Measurements from ENCODE around the gene METTL26. TPM values are rescaled to one million over a fixed set of nuclear protein-coding genes. Genes with fewer than 3 reads are reported as not detected.

Gene METTL26
- total RNA-seq, 1 experiment from 2014 or later: 115 TPM

DNA sequence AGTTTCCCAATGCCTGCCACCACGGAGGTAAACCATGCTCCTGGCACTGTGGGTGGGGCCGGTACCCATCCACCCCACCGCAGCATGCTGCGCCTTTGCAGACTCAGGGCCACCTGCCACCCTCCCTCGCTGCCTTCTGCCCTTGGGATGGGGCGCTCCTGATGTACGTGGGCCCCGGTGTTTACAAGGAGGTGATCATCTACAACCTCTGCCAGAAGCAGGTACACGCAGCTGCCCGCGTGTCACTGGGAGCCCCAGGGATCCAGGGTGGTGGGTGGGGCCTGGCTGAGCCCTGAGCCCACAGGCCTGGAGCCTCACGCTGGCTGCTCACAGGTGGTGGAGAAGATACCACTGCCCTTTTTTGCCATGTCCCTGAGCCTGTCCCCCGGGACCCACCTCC, 30.5 kb upstream of the METTL26 start:
- Mint-ChIP-seq H3K27ac (no peak overlapping the region), H3K4me3 (no peak overlapping the region), H3K36me3 (peaks cover 7% of the 10 kb centered on the region), H3K4me1 (no peaks in the 10 kb centered on the region), H3K27me3 (ENCODE audit: low read depth) (no peaks in the 10 kb centered on the region), H3K9me3 (no peaks in the 10 kb centered on the region)
- POLR2A ChIA-PET: interaction anchor here (1.0 kb wide), 1 partner anchor 15 kb away, joined by 3 read pairs; no protein-coding TSS in a partner anchor
- ATAC-seq (no peak), DNase-seq (ENCODE audit: low spot score) (no peak)
- TF ChIP-seq, protein P1, sequence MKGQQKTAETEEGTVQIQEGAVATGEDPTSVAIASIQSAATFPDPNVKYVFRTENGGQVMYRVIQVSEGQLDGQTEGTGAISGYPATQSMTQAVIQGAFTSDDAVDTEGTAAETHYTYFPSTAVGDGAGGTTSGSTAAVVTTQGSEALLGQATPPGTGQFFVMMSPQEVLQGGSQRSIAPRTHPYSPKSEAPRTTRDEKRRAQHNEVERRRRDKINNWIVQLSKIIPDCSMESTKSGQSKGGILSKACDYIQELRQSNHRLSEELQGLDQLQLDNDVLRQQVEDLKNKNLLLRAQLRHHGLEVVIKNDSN (CRISPR knock-in tag; IDR thresholded peaks at IDR 0.05): no peak
- CTCF ChIA-PET: interaction anchor here (1.6 to 3.0 kb wide), 2 partner anchors 18 to 76 kb away, joined by 5 to 16 read pairs; partner anchors contain the start of genes RAB40C and WDR90

DNA sequence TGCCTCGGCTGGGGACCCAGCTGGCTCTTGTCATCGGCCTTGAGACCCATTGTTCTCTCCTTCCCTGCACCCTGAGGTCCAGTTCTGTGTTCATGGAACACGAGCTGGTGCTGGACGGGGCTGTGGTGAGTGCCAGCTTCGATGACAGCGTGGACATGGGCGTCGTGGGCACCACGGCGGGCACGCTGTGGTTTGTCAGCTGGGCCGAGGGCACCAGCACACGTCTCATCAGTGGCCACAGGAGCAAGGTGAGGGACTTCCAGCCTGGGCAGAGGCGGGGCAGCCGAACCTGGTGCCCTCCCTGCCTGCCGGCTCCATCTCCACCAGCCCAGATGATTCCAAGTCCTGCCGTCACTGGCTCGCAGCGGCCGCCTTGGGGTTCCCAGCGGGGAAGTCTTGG, 26.5 kb upstream of the METTL26 start:
- no peak for ATAC-seq
- no peak for DNase-seq (ENCODE audit: low spot score)
- Mint-ChIP-seq H3K27me3 (ENCODE audit: low read depth) (no peaks in the 10 kb centered on the region), H3K4me1 (peaks cover 4% of the 10 kb centered on the region), H3K4me3 (no peak overlapping the region), H3K9me3 (no peaks in the 10 kb centered on the region), H3K27ac (no peak overlapping the region), H3K36me3 (no peaks in the 10 kb centered on the region)
- ChIA-PET POLR2A (interaction anchor here (1.1 kb wide), 1 partner anchor 65 kb away, joined by 3 read pairs; no protein-coding TSS in a partner anchor), CTCF (interaction anchor here (0.8 to 3.1 kb wide), 5 partner anchors 13 to 40 kb away, joined by 3 to 7 read pairs (median 5); partner anchors contain the start of genes METTL26 and WDR90)
- TF ChIP-seq, protein P2, sequence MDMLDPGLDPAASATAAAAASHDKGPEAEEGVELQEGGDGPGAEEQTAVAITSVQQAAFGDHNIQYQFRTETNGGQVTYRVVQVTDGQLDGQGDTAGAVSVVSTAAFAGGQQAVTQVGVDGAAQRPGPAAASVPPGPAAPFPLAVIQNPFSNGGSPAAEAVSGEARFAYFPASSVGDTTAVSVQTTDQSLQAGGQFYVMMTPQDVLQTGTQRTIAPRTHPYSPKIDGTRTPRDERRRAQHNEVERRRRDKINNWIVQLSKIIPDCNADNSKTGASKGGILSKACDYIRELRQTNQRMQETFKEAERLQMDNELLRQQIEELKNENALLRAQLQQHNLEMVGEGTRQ (CRISPR knock-in tag; IDR thresholded peaks at IDR 0.05): no peak
- TF ChIP-seq ZNF423 (CRISPR knock-in tag; IDR thresholded peaks at IDR 0.05) (no peak), NR1H2 (CRISPR knock-in tag; IDR thresholded peaks at IDR 0.05) (no peak)
- TF ChIP-seq, protein P3, sequence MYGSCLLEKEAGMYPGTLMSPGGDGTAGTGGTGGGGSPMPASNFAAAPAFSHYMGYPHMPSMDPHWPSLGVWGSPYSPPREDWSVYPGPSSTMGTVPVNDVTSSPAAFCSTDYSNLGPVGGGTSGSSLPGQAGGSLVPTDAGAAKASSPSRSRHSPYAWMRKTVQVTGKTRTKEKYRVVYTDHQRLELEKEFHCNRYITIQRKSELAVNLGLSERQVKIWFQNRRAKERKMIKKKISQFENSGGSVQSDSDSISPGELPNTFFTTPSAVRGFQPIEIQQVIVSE (CRISPR knock-in tag; IDR thresholded peaks at IDR 0.05; ENCODE audit: borderline replicate concordance): no peak

DNA sequence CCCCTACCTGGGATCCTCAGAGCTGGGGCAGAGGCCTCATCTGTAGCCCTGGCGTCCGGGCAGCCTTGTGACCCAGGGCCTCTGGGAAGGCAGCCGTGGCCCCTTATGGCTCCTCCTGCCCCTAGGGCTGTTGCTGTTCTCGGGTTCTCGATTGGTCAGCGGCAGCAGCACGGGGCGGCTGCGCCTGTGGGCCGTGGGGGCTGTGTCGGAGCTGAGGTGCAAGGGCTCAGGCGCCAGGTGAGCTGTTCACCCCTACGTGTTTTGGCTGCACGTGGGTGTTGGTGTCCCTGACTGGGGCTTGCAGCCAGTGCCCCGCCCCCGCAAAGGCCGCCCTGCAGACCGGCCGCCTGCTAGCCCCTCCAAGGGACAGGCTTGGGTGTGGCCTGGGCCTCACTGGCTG, 26.0 kb upstream of the METTL26 start:
- Mint-ChIP-seq H3K36me3 (no peaks in the 10 kb centered on the region), H3K4me3 (no peak overlapping the region), H3K27me3 (ENCODE audit: low read depth) (no peaks in the 10 kb centered on the region), H3K4me1 (peaks cover 4% of the 10 kb centered on the region), H3K9me3 (no peaks in the 10 kb centered on the region), H3K27ac (no peak overlapping the region)
- TF ChIP-seq, protein P4, sequence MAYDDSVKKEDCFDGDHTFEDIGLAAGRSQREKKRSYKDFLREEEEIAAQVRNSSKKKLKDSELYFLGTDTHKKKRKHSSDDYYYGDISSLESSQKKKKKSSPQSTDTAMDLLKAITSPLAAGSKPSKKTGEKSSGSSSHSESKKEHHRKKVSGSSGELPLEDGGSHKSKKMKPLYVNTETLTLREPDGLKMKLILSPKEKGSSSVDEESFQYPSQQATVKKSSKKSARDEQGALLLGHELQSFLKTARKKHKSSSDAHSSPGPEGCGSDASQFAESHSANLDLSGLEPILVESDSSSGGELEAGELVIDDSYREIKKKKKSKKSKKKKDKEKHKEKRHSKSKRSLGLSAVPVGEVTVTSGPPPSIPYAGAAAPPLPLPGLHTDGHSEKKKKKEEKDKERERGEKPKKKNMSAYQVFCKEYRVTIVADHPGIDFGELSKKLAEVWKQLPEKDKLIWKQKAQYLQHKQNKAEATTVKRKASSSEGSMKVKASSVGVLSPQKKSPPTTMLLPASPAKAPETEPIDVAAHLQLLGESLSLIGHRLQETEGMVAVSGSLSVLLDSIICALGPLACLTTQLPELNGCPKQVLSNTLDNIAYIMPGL (CRISPR knock-in tag; IDR thresholded peaks at IDR 0.05): no peak
- TF ChIP-seq ZNF671 (CRISPR knock-in tag; IDR thresholded peaks at IDR 0.05) (no peak), GRHL2 (CRISPR knock-in tag; IDR thresholded peaks at IDR 0.05; ENCODE audit: insufficient replicate concordance, severe bottlenecking) (no peak), ZNF232 (CRISPR knock-in tag; IDR thresholded peaks at IDR 0.05) (no peak), ZNF121 (CRISPR knock-in tag; IDR thresholded peaks at IDR 0.05) (no peak)
- TF ChIP-seq, protein P5, sequence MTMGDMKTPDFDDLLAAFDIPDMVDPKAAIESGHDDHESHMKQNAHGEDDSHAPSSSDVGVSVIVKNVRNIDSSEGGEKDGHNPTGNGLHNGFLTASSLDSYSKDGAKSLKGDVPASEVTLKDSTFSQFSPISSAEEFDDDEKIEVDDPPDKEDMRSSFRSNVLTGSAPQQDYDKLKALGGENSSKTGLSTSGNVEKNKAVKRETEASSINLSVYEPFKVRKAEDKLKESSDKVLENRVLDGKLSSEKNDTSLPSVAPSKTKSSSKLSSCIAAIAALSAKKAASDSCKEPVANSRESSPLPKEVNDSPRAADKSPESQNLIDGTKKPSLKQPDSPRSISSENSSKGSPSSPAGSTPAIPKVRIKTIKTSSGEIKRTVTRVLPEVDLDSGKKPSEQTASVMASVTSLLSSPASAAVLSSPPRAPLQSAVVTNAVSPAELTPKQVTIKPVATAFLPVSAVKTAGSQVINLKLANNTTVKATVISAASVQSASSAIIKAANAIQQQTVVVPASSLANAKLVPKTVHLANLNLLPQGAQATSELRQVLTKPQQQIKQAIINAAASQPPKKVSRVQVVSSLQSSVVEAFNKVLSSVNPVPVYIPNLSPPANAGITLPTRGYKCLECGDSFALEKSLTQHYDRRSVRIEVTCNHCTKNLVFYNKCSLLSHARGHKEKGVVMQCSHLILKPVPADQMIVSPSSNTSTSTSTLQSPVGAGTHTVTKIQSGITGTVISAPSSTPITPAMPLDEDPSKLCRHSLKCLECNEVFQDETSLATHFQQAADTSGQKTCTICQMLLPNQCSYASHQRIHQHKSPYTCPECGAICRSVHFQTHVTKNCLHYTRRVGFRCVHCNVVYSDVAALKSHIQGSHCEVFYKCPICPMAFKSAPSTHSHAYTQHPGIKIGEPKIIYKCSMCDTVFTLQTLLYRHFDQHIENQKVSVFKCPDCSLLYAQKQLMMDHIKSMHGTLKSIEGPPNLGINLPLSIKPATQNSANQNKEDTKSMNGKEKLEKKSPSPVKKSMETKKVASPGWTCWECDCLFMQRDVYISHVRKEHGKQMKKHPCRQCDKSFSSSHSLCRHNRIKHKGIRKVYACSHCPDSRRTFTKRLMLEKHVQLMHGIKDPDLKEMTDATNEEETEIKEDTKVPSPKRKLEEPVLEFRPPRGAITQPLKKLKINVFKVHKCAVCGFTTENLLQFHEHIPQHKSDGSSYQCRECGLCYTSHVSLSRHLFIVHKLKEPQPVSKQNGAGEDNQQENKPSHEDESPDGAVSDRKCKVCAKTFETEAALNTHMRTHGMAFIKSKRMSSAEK (CRISPR knock-in tag; IDR thresholded peaks at IDR 0.05; ENCODE audit: borderline replicate concordance): no peak
- TF ChIP-seq, protein P6, sequence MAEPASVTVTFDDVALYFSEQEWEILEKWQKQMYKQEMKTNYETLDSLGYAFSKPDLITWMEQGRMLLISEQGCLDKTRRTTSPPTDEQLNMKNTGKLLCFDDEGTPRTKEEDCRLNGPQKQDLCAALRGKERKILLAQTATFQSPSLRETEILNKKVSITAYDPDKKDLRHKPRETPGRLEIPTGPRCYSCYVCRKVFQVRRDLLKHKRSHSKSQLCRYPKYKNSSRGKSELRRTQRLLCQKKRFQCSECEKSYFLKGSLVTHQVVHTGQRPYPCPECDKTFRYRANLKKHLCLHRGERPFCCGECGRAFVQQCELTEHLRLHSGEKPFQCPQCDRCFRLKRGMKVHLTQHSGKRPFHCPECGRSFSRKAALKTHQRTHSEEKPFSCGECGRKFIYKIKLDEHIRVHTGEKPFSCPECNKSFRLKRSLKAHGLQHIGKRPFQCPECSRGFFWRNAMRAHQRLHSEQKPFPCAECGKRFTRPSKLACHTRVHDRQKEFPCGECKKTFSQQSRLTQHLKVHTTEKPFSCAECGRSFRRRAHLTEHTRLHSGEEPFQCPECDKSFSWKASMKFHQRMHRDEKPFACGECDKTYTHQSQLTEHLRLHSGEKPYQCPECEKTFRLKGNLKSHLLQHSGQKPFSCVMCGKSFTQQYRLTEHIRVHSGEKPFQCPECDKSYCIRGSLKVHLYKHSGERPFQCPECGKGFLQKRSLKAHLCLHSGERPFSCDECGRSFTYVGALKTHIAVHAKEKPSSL (CRISPR knock-in tag; conservative IDR thresholded peaks at IDR 0.05): no peak
- TF ChIP-seq, protein P7, sequence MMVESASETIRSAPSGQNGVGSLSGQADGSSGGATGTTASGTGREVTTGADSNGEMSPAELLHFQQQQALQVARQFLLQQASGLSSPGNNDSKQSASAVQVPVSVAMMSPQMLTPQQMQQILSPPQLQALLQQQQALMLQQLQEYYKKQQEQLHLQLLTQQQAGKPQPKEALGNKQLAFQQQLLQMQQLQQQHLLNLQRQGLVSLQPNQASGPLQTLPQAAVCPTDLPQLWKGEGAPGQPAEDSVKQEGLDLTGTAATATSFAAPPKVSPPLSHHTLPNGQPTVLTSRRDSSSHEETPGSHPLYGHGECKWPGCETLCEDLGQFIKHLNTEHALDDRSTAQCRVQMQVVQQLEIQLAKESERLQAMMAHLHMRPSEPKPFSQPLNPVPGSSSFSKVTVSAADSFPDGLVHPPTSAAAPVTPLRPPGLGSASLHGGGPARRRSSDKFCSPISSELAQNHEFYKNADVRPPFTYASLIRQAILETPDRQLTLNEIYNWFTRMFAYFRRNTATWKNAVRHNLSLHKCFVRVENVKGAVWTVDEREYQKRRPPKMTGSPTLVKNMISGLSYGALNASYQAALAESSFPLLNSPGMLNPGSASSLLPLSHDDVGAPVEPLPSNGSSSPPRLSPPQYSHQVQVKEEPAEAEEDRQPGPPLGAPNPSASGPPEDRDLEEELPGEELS (CRISPR knock-in tag; IDR thresholded peaks at IDR 0.05): no peak
- ATAC-seq (no peak), DNase-seq (ENCODE audit: low spot score) (no peak)
- CTCF ChIA-PET: interaction anchor here (0.8 to 3.1 kb wide), 5 partner anchors 13 to 40 kb away, joined by 3 to 7 read pairs (median 5); partner anchors contain the start of genes METTL26 and WDR90
- POLR2A ChIA-PET: interaction anchor here (1.1 kb wide), 1 partner anchor 66 kb away, joined by 3 read pairs; no protein-coding TSS in a partner anchor

Measured in WTC11 (cell line).